HG03469 (cell line): ENCODE data around the gene THOC6.
"Not testable (repeated sequence)": the region's sequence is repeated elsewhere in the genome, so short reads cannot be mapped to it uniquely, and the experiment has no call there.

Experiments used
- ATAC-seq: cut with Tn5 transposase; IDR thresholded peaks from one replicate; pipeline ENCODE4 v1.9.1; 2021; ENCODE audit warnings: mild to moderate bottlenecking, moderate library complexity, moderate number of reproducible peaks; ENCODE audit not compliant: unreplicated experiment

THOC6 gene

GRCh38 chr16:3052571-3053329, 28.9 kb downstream of the THOC6 start:
- ATAC-seq = not testable (repeated sequence)

- ATAC-seq = not testable (repeated sequence)
Measured at GRCh38 chr16:3053330-3053710, 29.5 kb downstream of the THOC6 start.

GRCh38 chr16:3054965-3055733, 31.3 kb downstream of the THOC6 start:
- ATAC-seq = no peak

- ATAC-seq = not testable (repeated sequence)
Measured at GRCh38 chr16:3055734-3056115, 31.9 kb downstream of the THOC6 start.

- no peak for ATAC-seq
Measured at GRCh38 chr16:3056336-3057180, 32.7 kb downstream of the THOC6 start.

- no peak for ATAC-seq
Measured at GRCh38 chr16:3057181-3058138, 33.6 kb downstream of the THOC6 start.

- no peak for ATAC-seq
Measured at GRCh38 chr16:3058139-3059030, 34.5 kb downstream of the THOC6 start.

- peak; percentile 49 for ATAC-seq
Measured at GRCh38 chr16:3059041-3059722, 35.3 kb downstream of the THOC6 start.

GRCh38 chr16:3059723-3060242, 35.9 kb downstream of the THOC6 start:
- ATAC-seq = no peak

- no peak for ATAC-seq
Measured at GRCh38 chr16:3060339-3061127, 36.7 kb downstream of the THOC6 start.

- ATAC-seq = no peak
Measured at GRCh38 chr16:3062553-3062952, 38.7 kb downstream of the THOC6 start.

GRCh38 chr16:3063625-3064386, 40.0 kb downstream of the THOC6 start:
- no peak for ATAC-seq

- no peak for ATAC-seq
Measured at GRCh38 chr16:3065069-3065741, 41.4 kb downstream of the THOC6 start, which contains the start of gene IL32. IL32 (plus strand) TSS chr16:3065640; CDS start chr16:3065812, 172 bp downstream.

- ATAC-seq = no peak
Measured at GRCh38 chr16:3065742-3066439, 42.1 kb downstream of the THOC6 start.

GRCh38 chr16:3066440-3066748, 42.6 kb downstream of the THOC6 start:
- no peak for ATAC-seq

- no peak for ATAC-seq
Measured at GRCh38 chr16:3068487-3068886, 44.7 kb downstream of the THOC6 start.
